NOMO-1 treated with DMSO at 0.1 percent for 48 hours (cell line): ENCODE results near the gene SLC26A4.

Source experiments
- DNase-seq: peaks from one replicate; lab custom pipeline; 2025; ENCODE audit not compliant: unreplicated experiment; lab: John Stamatoyannopoulos, UW

SLC26A4 gene

DNA sequence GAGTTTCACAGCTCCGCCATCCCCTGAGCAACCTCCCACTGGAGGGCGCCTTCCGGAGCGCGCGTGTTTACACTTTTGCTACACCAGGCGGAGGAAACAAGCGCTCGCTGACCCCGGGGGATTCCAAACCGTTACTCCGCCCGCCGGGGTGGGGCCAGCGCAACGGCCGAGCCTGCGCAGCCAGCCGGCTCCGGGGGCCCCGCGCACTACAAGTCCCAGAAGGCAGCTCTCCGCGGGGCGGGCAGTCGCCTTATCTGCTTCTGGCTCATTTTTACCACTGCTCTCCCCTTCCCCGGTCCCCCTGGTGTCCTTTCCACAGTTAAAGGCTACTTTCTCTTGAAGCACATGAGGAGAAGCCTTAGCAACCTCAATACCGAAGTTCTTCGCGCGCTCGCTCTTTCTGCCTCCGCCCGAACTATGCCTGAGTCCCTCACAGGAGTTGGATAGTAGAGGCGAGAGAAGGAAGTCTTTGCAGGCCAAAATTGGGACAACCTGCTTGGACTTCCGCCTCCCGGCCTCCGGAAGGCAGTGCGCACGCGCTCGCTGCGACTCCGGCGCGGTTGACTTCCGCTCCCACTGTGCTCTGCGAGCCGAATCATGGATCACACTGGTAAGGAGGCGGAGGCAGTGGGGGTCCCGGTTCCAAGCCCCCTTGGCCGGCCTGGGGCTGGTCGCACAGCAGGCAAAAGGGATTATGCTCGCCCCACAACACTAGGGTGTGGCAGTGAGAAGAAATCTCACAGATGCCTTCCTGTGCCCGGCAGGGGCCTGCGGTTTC lies 83.1 kb downstream of the SLC26A4 start, which contains the start of gene CBLL1:
Gene CBLL1 (plus strand): TSS at position 576 of the 778 bp plus-strand sequence. CDS start 22 bp downstream, at position 598.
- peak; percentile 82 for DNase-seq

DNA sequence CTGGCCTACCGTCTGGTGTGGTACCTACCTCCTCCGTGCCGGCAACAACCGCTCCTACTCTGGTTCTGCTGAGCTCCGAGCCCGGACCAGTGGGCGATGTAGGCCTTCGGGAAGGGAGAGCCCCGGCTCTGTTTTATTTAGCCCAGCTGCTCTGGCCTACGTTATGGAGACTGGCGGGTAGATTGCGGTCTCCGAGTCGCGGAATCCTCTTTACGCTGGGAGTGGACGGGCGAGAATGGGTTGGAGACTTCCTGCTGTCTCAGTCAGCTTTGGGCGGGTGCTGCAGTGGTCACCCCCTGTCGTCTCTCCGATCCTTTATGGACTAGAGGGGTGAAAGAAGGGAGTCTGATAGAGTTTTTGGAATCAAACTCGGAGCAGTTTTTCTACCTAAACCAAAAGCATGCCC lies 83.7 kb downstream of the SLC26A4 start:
- DNase-seq, result peak; percentile 38

GRCh38 chr7:107746006-107746405 lies 85.4 kb downstream of the SLC26A4 start:
- DNase-seq, result no peak

GRCh38 chr7:107751113-107751512 lies 90.5 kb downstream of the SLC26A4 start:
- no peak for DNase-seq

DNA sequence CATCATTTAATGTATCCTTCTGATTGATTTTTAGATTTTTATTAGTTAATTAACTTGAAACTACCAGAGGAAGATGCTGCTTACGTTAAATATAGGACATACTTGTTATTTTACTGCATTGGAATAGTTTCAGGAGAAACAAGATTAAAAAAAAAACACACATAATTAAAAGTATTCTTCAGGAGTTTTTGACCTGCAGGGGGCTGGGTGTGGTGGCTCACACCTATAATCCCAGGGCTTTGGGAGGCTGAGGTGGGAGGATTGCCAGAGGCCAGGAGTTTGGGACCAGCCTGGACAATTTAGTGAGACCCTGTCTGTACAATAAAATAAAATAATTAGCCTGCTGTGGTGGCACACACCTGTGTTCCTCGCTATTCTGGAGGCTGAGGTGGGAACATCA lies 94.0 kb downstream of the SLC26A4 start:
- no peak for DNase-seq

DNA sequence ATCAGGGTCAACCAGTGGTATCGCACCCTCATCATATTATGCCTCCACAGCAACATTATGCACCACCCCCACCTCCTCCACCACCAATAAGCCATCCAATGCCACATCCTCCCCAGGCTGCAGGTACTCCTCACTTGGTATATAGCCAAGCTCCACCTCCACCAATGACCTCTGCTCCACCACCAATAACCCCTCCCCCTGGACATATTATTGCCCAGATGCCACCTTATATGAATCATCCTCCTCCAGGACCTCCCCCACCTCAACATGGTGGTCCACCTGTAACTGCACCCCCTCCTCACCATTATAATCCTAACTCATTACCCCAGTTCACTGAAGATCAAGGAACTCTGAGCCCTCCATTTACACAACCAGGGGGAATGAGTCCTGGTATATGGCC lies 98.0 kb downstream of the SLC26A4 start:
- no peak for DNase-seq

DNA sequence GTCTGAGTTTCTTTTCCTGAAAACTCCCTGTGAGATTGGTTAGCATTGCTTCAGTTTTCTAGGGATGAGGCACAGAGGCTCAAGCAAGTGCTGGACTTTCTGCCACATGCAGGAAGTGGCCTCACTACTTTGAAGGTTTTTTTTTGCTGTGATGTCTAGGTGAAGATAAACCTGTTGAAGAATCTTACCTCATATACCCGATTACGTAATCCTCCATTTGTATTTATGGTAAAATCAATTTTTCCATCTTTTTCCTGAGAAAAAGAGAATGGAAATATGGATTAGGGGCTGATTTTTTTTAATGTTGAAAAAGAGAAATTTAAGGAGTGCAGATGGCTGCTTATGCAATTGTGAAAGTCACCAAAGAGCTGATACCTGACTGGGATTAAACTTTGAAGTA lies 106.8 kb downstream of the SLC26A4 start:
- no peak for DNase-seq
